Stimulated activated naive CD8-positive, alpha-beta T cell treated with anti-CD3 and anti-CD28 coated beads, Interleukin-15, amount 100 ng/mL, for 72 hours (primary cell): ENCODE data around the gene HOXD8.

ENCODE experiments used
- ATAC-seq: fragments of 150-1000 bp; cut with Tn5 transposase; 2 replicates; pipeline ENCODE4 v1.10.0; 2021; ENCODE audit warnings: mild to moderate bottlenecking, moderate library complexity
- DNase-seq, 2 donors: peaks; one replicate each; pipeline ENCODE4 v3.0.0; 2021 to 2022
- H3K27ac Mint-ChIP-seq, 2 donors: one replicate each; pipeline ENCODE4 v1.8.0; 2022; ENCODE audit warnings: mild to moderate bottlenecking in 2 of 2, mixed read lengths in 2 of 2, moderate library complexity in 2 of 2
- H3K27me3 Mint-ChIP-seq: one replicate; pipeline ENCODE4 v1.8.0; 2022; ENCODE audit warnings: mixed read lengths
- H3K4me1 Mint-ChIP-seq: one replicate; pipeline ENCODE4 v1.8.0; 2022; ENCODE audit warnings: mild to moderate bottlenecking, mixed read lengths
- H3K4me3 Mint-ChIP-seq, 2 donors: one replicate each; pipeline ENCODE4 v1.8.0; 2022; ENCODE audit warnings: mild to moderate bottlenecking in 2 of 2, mixed read lengths in 2 of 2, moderate library complexity in 1 of 2
- H3K9me3 Mint-ChIP-seq, 2 donors: one replicate each; pipeline ENCODE4 v1.8.0; 2022; ENCODE audit warnings: mixed read lengths in 2 of 2

Gene HOXD8

GRCh38 chr2:176105078-176105729 lies 24.3 kb upstream of the HOXD8 start:
- Mint-ChIP-seq H3K4me1 (peaks cover 46% of the 10 kb centered on the region), H3K9me3 (no peaks in the 10 kb centered on the region), H3K4me3 (peak overlapping the region; percentile 55 to 72), H3K27me3 (peaks cover 95% of the 10 kb centered on the region), H3K27ac (no peak overlapping the region)
- peak in 1 of 2 donors; percentile 7 for DNase-seq
- no peak for ATAC-seq

DNA sequence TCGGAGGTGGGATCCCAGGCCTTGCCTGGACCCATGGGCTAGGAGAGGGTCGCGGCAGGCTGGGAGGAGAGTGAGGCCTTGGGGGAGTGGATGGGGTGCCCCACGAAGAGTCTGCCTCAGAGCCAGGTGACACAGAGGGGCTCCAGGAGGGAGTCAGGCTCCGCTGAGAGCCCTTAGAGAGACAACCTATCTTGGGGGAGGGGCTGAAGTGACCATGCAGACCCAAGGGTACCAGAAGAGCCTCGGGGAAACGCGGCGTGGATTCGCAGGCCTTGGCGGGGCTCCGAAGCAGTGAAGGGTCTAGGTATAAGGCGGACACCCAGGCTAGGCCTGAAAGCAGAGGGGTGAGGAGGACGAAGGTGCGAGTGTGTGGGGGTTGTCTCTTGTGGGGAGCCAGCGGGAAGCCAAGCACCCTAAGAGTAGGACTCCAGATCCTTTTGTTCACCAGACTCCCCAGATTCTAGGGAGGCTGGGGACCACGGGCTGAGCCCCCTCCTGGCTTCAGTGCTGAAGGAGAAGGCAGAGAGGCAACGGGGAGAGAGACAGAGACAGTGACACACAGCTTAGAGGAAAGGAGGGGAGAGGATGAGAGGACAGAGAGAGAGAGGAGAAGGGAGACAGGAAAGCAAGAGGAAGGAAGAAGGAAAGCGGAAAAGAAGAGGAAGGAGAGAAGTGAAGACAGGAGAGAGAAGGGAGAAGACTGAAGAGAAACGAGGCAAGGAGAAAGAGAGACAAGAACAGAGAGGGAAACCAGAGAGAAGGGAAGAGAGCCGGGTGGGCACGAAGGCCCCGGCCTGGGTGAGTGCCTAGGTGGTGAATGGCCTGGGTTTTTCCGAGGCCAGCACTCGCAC lies 23.6 kb upstream of the HOXD8 start:
- Mint-ChIP-seq H3K4me1 (peaks cover 44% of the 10 kb centered on the region), H3K9me3 (no peaks in the 10 kb centered on the region), H3K27ac (no peak overlapping the region), H3K4me3 (peak overlapping the region; percentile 49 to 58), H3K27me3 (peaks cover 95% of the 10 kb centered on the region)
- DNase-seq = peak in 1 of 2 donors; percentile 6
- peak; percentile 31 for ATAC-seq

DNA sequence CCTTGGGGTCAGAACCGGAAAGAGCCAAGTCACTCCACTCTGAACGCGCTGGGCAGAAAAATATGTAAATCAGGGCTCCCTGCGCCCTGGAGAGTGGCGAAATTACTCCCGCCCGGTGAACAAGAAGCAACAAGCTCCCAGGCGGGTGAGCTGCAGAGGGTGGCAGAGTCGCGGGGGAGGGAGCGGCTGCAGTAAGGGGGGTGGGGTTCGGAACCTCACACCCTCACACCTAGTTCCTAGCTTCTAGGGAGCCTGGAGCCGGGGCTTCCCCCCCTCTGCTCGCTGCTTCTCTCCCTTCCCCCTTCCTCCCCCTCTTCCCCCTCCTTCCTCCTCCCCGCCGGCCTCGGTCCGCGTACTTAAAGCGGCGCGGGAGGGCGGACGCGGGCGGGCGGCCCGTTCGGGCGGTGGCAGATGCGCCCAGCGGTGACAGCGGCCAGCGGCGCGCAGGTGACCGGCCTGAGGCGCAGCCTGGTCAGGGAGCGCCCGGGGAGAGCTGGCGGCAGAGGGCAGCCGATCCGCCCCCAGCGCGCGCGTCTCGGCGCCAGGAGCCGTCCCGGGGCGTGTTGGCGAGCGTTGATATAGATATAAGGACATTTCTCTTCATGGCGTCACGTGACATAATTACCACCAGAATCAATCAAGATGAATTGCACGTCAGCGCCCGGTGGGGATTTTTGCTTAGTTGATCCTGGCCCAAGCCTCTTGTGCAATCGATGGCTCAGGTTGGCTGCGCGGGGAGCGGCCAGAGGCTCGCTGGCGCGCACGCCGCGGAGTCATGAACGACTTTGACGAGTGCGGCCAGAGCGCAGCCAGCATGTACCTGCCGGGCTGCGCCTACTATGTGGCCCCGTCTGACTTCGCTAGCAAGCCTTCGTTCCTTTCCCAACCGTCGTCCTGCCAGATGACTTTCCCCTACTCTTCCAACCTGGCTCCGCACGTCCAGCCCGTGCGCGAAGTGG lies 22.6 kb upstream of the HOXD8 start, which contains the start of gene HOXD11:
TSS of gene HOXD11 (plus strand) at position 700 of the 959 bp plus-strand sequence. CDS start at position 776, 76 bp downstream.
- peak; percentile 61 for ATAC-seq
- DNase-seq = no peak
- Mint-ChIP-seq H3K4me1 (peaks cover 48% of the 10 kb centered on the region), H3K27me3 (peaks cover 95% of the 10 kb centered on the region), H3K9me3 (no peaks in the 10 kb centered on the region), H3K27ac (no peak within 1 kb of the TSS), H3K4me3 (peak within 1 kb of the TSS; percentile 62 to 77)

DNA sequence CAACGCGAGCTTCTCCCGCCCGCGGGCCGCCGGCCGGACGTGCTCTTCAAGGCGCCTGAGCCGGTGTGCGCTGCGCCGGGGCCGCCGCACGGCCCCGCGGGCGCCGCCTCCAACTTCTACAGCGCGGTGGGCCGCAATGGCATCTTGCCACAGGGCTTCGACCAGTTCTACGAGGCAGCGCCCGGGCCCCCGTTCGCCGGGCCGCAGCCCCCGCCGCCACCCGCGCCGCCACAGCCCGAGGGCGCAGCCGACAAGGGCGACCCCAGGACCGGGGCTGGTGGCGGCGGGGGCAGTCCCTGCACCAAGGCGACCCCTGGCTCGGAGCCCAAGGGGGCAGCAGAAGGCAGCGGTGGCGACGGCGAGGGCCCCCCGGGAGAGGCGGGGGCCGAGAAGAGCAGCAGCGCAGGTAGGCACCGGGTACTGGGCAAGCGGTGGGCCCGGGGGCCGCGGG lies 21.7 kb upstream of the HOXD8 start:
- Mint-ChIP-seq H3K27me3 (peaks cover 95% of the 10 kb centered on the region), H3K4me1 (peaks cover 48% of the 10 kb centered on the region), H3K9me3 (no peaks in the 10 kb centered on the region), H3K4me3 (no peak overlapping the region), H3K27ac (no peak overlapping the region)
- DNase-seq (no peak), ATAC-seq (no peak)

DNA sequence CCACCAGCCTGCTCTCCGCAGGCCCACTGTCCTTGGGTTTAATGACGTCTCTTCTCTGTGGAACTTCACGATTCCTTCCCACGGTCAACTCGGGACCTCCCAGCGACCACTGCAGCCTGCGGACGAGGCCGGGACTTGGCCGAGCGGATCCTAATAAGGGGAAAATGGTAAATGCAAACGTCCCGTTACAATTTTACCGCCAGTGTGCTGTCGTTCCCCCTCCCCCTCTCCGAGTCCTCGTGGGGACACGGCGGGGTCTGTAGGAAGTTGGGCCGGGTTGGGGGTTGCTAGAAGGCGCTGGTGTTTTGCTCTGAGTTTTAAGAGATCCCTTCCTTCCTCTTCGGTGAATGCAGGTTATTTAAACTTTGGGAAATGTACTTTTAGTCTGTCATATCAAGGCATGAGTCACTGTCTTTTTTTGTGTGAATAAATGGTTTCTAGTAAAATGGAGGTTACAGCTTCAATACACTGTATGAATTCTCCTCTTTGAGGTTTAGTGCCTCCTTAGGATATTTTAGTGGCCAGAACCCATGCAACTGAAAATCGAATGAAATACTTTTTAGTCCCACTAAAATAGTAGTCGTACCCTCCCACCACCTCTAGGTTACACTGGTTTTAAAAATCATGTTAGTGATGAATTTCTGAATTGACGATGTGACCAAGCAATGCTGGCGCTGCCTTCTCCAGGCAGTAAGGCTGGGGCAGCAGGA lies 20.2 kb upstream of the HOXD8 start:
- H3K27ac Mint-ChIP-seq = peak overlapping the region in 1 of 2 donors; percentile 42
- DNase-seq = no peak
- H3K27me3 Mint-ChIP-seq = peaks cover 95% of the 10 kb centered on the region
- H3K4me3 Mint-ChIP-seq = peak overlapping the region; percentile 10 to 49
- ATAC-seq = no peak
- no peaks in the 10 kb centered on the region for H3K9me3 Mint-ChIP-seq
- peaks cover 41% of the 10 kb centered on the region for H3K4me1 Mint-ChIP-seq

- Mint-ChIP-seq H3K4me1 (peaks cover 35% of the 10 kb centered on the region), H3K27me3 (peaks cover 95% of the 10 kb centered on the region), H3K27ac (no peak overlapping the region), H3K4me3 (no peak overlapping the region), H3K9me3 (no peaks in the 10 kb centered on the region)
- DNase-seq (no peak), ATAC-seq (no peak)
Observed at GRCh38 chr2:176109946-176110345, 19.6 kb upstream of the HOXD8 start.

DNA sequence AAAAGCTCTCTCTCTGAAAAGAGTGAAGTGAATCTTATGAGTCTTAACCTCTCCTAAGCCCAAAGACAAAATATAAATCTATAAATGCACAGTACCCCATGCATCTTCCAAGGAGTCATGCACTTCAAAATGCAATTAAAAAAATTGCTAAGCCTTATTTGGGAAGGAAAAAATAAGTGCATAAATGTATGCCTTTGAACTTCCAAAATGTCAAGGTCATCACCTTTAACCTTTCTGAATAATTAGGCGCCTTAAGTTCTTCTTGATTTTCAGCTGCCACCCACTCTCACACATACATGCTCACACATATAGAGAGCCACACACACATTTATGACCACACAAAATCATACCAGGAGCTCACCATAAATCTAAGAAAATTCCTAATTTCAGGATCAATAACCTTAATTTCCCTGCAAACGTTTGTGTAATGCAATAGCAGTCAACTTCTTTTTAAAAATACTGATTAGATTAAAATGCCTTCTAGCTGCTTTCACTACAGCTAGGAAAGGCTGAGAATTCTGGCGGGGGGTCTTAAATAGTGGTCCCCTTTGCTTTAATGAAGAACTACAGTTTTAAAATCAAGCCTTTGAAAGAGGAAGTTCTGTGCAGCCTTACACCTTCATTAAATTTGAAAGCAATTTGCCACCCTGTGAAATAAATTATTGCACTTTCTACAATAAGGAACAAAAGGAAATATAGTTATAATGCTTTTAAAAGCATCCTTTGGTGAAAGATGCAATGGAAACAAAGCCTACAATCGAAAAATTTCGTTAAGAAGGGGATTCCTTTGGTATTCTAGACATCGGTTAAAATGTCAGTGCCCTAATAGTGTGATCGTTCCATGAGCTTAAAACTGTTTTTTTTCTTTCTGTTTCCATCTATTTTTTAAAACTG lies 18.8 kb upstream of the HOXD8 start:
- Mint-ChIP-seq H3K27ac (no peak overlapping the region), H3K4me3 (no peak overlapping the region), H3K4me1 (peaks cover 28% of the 10 kb centered on the region), H3K9me3 (no peaks in the 10 kb centered on the region), H3K27me3 (peaks cover 92% of the 10 kb centered on the region)
- ATAC-seq (no peak), DNase-seq (no peak)

DNA sequence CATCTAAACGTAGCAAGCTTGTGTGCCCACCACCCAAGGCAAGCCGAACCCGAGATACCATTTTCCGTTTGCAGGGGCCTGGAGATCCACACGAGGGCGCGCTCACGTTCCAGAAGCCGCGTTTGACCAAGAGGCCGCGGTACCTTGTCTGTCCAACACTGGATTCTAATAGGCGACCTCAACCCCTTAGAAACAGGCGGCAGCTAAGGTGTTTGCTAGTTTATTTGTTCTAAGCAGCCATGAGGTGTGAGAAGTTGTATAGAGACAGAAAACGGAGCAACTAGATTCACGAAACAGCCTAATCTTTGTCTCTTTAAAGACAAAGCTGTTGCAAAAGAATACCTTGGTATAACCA lies 18.2 kb upstream of the HOXD8 start:
- no peak overlapping the region for H3K4me3 Mint-ChIP-seq
- peak in 1 of 2 donors; percentile 41 for DNase-seq
- no peaks in the 10 kb centered on the region for H3K9me3 Mint-ChIP-seq
- ATAC-seq = no peak
- H3K27ac Mint-ChIP-seq = peak overlapping the region in 1 of 2 donors; percentile 67
- peaks cover 92% of the 10 kb centered on the region for H3K27me3 Mint-ChIP-seq
- H3K4me1 Mint-ChIP-seq = peaks cover 22% of the 10 kb centered on the region

DNA sequence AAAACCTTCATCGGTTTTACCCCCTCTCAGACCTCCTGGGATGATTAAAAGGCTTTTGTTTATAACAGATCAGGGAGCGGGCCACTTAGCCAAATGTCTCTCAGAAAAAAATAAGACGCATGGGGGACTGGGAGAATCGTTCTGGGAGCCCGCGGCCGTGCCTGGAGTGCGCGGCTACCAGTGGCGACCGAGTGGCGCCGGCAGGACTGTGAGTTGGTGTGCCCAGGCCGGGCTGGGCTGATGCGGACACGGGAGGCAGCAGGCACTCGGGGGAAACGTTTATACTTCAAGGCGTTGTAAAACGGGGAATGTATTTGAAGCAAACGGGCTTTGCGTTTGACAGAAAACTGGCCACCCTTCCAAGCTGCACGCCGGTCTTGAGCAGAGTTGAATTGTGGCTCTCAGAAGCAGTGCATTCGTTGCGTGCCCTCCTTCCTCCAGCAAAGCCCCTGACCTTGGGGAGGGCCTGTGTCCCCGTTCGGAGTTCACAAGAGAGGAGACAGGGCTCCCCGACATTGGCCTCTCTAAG lies 17.6 kb upstream of the HOXD8 start:
- no peak for ATAC-seq
- Mint-ChIP-seq H3K27me3 (peaks cover 92% of the 10 kb centered on the region), H3K9me3 (peaks cover 0 to 5% of the 10 kb centered on the region in 2 donors), H3K4me1 (peaks cover 19% of the 10 kb centered on the region), H3K27ac (peak overlapping the region in 1 of 2 donors; percentile 95), H3K4me3 (no peak overlapping the region)
- DNase-seq = no peak

DNA sequence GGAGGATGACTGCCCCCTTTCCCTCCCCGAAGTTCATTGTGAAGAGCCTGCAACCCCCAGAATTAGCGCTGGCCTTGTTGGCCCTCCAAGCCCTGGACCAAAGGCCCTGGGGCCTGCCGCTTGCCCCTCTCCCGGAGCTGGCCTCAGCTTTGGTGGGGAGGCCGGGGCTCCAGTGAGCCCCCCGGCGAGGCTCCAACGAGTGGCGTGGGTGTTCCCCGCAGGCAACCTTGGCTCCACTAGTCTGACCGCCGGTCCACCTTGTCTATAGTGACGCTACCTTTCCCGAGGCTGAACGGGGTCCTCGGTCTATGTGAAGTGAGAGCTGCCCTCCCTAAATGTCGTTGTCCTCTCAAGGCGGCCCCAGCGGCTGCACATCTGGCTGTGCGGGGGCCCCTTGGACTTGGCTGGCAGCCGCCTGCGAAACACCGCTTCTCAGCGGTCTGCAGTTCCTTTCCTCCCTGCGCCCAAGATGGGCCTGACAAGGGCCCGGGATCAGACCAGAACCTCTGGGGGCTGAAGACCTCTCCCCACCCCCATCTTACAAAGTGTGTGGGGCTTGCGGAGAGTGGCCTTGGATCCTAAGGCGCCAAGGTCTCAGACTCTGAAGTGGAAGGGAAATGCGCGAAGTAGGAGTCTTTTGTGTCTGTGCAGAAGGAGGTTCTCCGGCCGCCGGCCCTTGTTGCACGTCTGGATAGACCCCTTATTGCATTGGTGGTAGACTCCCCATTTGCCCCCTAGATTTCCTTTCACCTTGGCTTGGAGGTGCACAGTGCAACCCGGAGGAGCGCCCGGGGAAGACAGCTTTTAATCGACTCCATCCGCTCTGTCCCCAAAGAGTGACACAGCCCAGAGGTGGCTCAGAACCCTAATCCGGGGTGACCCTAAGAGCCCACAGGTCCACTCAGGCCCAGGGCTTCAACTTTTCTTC lies 16.9 kb upstream of the HOXD8 start:
- H3K4me1 Mint-ChIP-seq = peaks cover 19% of the 10 kb centered on the region
- H3K27ac Mint-ChIP-seq = peak overlapping the region in 1 of 2 donors; percentile 91

GRCh38 chr2:176114120-176114929 lies 15.2 kb upstream of the HOXD8 start:
- Mint-ChIP-seq H3K27ac (no peak overlapping the region), H3K4me1 (peaks cover 23% of the 10 kb centered on the region), H3K27me3 (peaks cover 97% of the 10 kb centered on the region), H3K4me3 (no peak overlapping the region), H3K9me3 (peaks cover 8 to 11% of the 10 kb centered on the region in 2 donors)
- no peak for ATAC-seq
- DNase-seq = no peak

More for the DNA sequence above, 16.9 kb upstream of the HOXD8 start:
- DNase-seq (no peak), ATAC-seq (no peak)
- Mint-ChIP-seq H3K4me3 (no peak overlapping the region), H3K9me3 (peaks cover 0 to 11% of the 10 kb centered on the region in 2 donors), H3K27me3 (peaks cover 93% of the 10 kb centered on the region)

GRCh38 chr2:176114930-176115625 lies 14.4 kb upstream of the HOXD8 start:
- ATAC-seq = no peak
- no peak overlapping the region for H3K27ac Mint-ChIP-seq

More at GRCh38 chr2:176114930-176115625, 14.4 kb upstream of the HOXD8 start:
- H3K9me3 Mint-ChIP-seq = peaks cover 8 to 11% of the 10 kb centered on the region in 2 donors
- peaks cover 97% of the 10 kb centered on the region for H3K27me3 Mint-ChIP-seq
- DNase-seq = no peak
- no peak overlapping the region for H3K4me3 Mint-ChIP-seq
- H3K4me1 Mint-ChIP-seq = peaks cover 19% of the 10 kb centered on the region
